ENCODE results near the gene IFI27L1.

GRCh38 chr14:94056579-94057308, 24.4 kb upstream of the IFI27L1 start:
- TF ChIP-seq, protein P1, sequence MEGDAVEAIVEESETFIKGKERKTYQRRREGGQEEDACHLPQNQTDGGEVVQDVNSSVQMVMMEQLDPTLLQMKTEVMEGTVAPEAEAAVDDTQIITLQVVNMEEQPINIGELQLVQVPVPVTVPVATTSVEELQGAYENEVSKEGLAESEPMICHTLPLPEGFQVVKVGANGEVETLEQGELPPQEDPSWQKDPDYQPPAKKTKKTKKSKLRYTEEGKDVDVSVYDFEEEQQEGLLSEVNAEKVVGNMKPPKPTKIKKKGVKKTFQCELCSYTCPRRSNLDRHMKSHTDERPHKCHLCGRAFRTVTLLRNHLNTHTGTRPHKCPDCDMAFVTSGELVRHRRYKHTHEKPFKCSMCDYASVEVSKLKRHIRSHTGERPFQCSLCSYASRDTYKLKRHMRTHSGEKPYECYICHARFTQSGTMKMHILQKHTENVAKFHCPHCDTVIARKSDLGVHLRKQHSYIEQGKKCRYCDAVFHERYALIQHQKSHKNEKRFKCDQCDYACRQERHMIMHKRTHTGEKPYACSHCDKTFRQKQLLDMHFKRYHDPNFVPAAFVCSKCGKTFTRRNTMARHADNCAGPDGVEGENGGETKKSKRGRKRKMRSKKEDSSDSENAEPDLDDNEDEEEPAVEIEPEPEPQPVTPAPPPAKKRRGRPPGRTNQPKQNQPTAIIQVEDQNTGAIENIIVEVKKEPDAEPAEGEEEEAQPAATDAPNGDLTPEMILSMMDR (IDR thresholded peaks at IDR 0.05): no peak
- TF ChIP-seq POLR2A (IDR thresholded peaks at IDR 0.05): no peak
